Nephron (organoid): ENCODE measurements around the gene DUS1L.
"Not testable (repeated sequence)": the region's sequence is repeated elsewhere in the genome, so short reads cannot be mapped to it uniquely, and the experiment has no call there.

ENCODE experiments used
- H3K27ac Mint-ChIP-seq, 3 experiments: 2 replicates each; pipeline ENCODE4 v1.8.0; 2020; ENCODE audit warnings: mixed read lengths in 3 of 3, mild to moderate bottlenecking in 2 of 3, moderate library complexity in 1 of 3
- H3K27me3 Mint-ChIP-seq: 2 replicates; pipeline ENCODE4 v1.8.0; 2021; ENCODE audit warnings: low read depth, mild to moderate bottlenecking, moderate library complexity, mixed read lengths
- H3K36me3 Mint-ChIP-seq: 2 replicates; pipeline ENCODE4 v1.8.0; 2020; ENCODE audit warnings: low read depth, mixed read lengths
- H3K4me1 Mint-ChIP-seq: 2 replicates; pipeline ENCODE4 v1.8.0; 2020; ENCODE audit warnings: mixed read lengths
- H3K4me3 Mint-ChIP-seq, 3 experiments: 2 replicates each; pipeline ENCODE4 v1.8.0; 2020; ENCODE audit warnings: mild to moderate bottlenecking in 3 of 3, mixed read lengths in 3 of 3, moderate library complexity in 2 of 3
- H3K9me3 Mint-ChIP-seq: 2 replicates; pipeline ENCODE4 v1.8.0; 2020; ENCODE audit warnings: mixed read lengths
- CTCF ChIP-seq, 3 experiments: fragments of 200-600 bp; sonication (generic); IDR thresholded peaks; one replicate each; pipeline ENCODE4 v1.5.0; 2021; ENCODE audit warnings: antibody characterized with exemption in 3 of 3; ENCODE audit not compliant: unreplicated experiment in 3 of 3

DUS1L gene

GRCh38 chr17:82039695-82040299 lies 25.8 kb downstream of the DUS1L start:
- no peak for TF ChIP-seq CTCF (IDR thresholded peaks at IDR 0.05; ENCODE audit: unreplicated experiment in 3 of 3)
- Mint-ChIP-seq H3K4me1 (peaks cover 20% of the 10 kb centered on the region), H3K4me3 (no peak overlapping the region), H3K36me3 (no peaks in the 10 kb centered on the region), H3K27me3 (peaks cover 12% of the 10 kb centered on the region), H3K27ac (no peak overlapping the region), H3K9me3 (no peaks in the 10 kb centered on the region)

GRCh38 chr17:82038796-82039409 lies 26.7 kb downstream of the DUS1L start:
- Mint-ChIP-seq H3K4me1 (peaks cover 20% of the 10 kb centered on the region), H3K27ac (peak overlapping the region in 1 of 3 experiments; percentile 19), H3K27me3 (peaks cover 16% of the 10 kb centered on the region), H3K4me3 (peak overlapping the region; percentile 2 to 64 (median 38))
- H3K36me3 Mint-ChIP-seq, H3K9me3 Mint-ChIP-seq: not testable (repeated sequence)

- Mint-ChIP-seq H3K27ac (peak overlapping the region in 2 of 3 experiments; percentile 43 to 88), H3K9me3 (no peaks in the 10 kb centered on the region)
Observed at GRCh38 chr17:82037889-82038195, 27.8 kb downstream of the DUS1L start.

GRCh38 chr17:82037092-82037888 lies 28.3 kb downstream of the DUS1L start, which contains the start of gene DCXR:
DCXR (minus strand) TSS chr17:82037697; CDS start chr17:82037682, 15 bp downstream.
- peak within 1 kb of the TSS in 2 of 3 experiments; percentile 43 to 88 for H3K27ac Mint-ChIP-seq
- no peaks in the 10 kb centered on the region for H3K9me3 Mint-ChIP-seq
- no peaks in the 10 kb centered on the region for H3K36me3 Mint-ChIP-seq
- H3K27me3 Mint-ChIP-seq = peaks cover 21% of the 10 kb centered on the region
- peak within 1 kb of the TSS; percentile 76 to 88 (median 85) for H3K4me3 Mint-ChIP-seq
- H3K4me1 Mint-ChIP-seq = peaks cover 20% of the 10 kb centered on the region
- TF ChIP-seq CTCF (IDR thresholded peaks at IDR 0.05; ENCODE audit: unreplicated experiment in 3 of 3) = peak; percentile 74 to 98 (median 80)

More at GRCh38 chr17:82037889-82038195, 27.8 kb downstream of the DUS1L start:
- Mint-ChIP-seq H3K4me3 (peak overlapping the region; percentile 76 to 88 (median 85)), H3K27me3 (peaks cover 19% of the 10 kb centered on the region), H3K36me3 (no peaks in the 10 kb centered on the region), H3K4me1 (peaks cover 20% of the 10 kb centered on the region)
- TF ChIP-seq CTCF (IDR thresholded peaks at IDR 0.05; ENCODE audit: unreplicated experiment in 3 of 3) = no peak

GRCh38 chr17:82036634-82037091 lies 28.9 kb downstream of the DUS1L start:
- H3K27me3 Mint-ChIP-seq = peaks cover 21% of the 10 kb centered on the region
- no peak overlapping the region for H3K27ac Mint-ChIP-seq
- H3K9me3 Mint-ChIP-seq = no peaks in the 10 kb centered on the region
- no peak for TF ChIP-seq CTCF (IDR thresholded peaks at IDR 0.05; ENCODE audit: unreplicated experiment in 3 of 3)
- H3K4me3 Mint-ChIP-seq = peak overlapping the region; percentile 74 to 81 (median 79)
- peaks cover 20% of the 10 kb centered on the region for H3K4me1 Mint-ChIP-seq
- H3K36me3 Mint-ChIP-seq = no peaks in the 10 kb centered on the region

GRCh38 chr17:82035956-82036633 lies 29.5 kb downstream of the DUS1L start:
- no peaks in the 10 kb centered on the region for H3K9me3 Mint-ChIP-seq
- TF ChIP-seq CTCF (IDR thresholded peaks at IDR 0.05; ENCODE audit: unreplicated experiment in 3 of 3) = no peak
- H3K27me3 Mint-ChIP-seq = peaks cover 21% of the 10 kb centered on the region
- no peaks in the 10 kb centered on the region for H3K36me3 Mint-ChIP-seq
- peaks cover 20% of the 10 kb centered on the region for H3K4me1 Mint-ChIP-seq
- H3K27ac Mint-ChIP-seq = no peak overlapping the region
- H3K4me3 Mint-ChIP-seq = peak overlapping the region; percentile 79 to 81 (median 80)
